Myocyte (in vitro differentiated cells): Measurements from ENCODE around the gene LARP7. TPM values are rescaled to one million over a fixed set of nuclear protein-coding genes. Genes with fewer than 3 reads are reported as not detected.
"Not testable (repeated sequence)": the region's sequence is repeated elsewhere in the genome, so short reads cannot be mapped to it uniquely, and the experiment has no call there.

Source experiments
- DNase-seq: peaks from one replicate; pipeline ENCODE4 v3.0.0-alpha.2; 2012; ENCODE audit warnings: low read depth
- total RNA-seq: library from RNA; depleted of rRNA; stranded (reverse); fragments of >200 nt; gene quantifications from 2 replicates; pipeline ENCODE4 v1.2.3, GENCODE V29; 2014

Gene LARP7
- total RNA-seq, 1 donor from 2014 or later, result 53.0 TPM

DNA sequence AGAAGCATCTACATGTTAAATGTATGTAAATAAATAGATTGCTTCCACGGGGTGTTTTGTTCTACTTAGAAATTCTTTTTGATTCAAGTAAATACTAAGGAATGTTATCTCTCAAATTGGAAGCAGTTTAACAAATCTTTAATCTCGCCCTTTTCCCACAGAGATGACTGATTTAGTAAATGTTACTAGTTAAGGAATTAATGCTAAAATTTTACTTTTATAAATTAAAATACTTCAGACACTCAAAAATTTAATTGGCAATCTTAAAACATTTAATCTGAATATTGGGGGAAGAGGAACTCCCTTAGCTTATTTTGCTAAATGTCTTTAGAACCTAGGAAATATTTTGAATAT is 12.1 kb downstream of the LARP7 start:
- DNase-seq, result no peak

DNA sequence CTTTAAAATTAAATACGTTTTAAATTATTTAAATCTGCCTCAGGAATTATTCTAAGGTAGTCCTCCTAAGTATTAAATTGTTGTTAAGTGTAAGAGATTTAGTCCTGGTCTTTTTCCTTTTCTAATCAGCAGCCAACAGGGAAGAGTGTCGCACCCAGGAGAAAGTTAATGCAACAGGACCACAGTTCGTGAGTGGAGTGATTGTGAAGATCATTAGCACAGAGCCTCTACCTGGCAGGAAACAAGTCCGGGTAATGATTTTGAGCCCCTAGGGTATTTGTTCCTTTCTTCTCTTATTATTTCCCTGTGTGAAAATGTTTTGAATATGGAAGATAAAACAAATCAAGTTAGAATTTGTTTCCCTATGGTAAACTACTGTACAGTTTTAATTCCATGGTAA is 13.4 kb downstream of the LARP7 start:
- no peak for DNase-seq

DNA sequence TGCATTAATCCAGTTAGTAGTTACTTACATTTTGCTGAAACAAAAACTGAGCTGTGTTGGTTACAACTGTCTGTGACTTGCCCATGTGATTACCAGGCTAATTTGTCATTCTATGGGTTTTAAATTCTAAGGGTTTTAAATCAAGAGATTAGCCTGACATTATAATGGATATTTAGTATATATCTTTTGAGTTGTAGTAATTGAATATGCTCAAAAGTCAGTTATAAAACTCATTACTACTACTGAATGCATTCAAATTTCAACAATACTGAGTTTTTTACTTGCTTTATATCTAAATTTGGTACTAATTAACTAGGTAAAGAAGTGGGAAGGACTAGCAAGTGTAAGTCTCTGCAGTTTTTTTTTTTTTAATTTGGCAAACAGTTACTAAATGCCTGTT is 14.7 kb downstream of the LARP7 start:
- no peak for DNase-seq

DNA sequence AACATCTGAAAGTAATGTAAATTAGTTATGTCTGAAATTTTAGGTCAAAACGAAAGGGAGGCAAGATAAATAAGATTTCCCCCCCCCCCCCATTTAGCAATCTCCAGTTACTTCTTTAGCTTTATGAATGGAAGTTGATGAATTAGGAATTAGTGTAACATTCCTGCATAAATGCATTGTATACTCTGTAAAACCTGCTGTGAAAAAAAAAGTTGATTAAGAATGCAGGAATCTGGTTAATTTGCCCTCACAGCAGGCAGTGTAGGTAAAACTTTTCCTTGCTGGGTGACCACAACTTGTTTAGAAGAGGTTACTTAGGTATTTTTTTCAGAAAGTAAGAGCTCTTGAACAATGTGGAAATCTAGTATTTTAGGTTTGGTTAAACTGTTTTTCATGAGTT is 15.3 kb downstream of the LARP7 start:
- DNase-seq, result no peak

DNA sequence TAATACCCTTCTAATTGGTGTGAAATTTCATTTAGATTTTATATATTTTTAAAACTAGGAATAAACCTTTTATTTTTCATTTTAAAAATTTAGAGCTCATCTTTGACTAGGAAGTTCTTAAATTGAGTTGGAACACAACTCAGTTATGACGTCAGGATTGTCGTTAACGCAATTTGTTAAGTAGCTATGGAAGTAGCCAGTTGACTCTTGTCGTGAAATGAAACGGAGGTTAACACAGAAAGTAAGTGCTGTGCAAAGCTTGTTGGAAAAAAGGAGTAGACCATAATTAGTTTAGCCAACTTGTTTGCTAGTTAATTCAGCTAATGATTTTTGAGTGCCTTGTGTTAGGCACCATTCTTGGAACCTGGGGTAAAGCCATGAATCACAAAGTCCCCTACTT is 18.3 kb downstream of the LARP7 start:
- DNase-seq, result no peak

DNA sequence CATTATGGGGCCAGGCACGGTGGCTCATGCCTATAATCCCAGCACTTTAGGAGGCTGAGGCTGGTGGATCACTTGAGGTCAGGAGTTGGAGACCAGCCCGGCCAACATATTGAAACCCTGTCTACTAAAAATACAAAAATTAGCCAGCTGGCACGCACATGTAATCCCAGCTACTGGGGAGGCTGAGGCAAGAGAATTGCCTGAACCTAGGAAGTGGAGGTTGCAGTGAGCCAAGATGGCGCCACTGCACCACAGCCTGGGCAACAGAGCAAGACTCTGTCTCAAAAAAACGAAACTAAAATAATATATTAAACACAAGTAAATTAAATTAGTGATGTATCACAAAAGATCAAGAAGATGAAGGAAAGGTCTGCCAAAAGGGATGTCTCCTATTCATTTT is 19.2 kb downstream of the LARP7 start:
- DNase-seq, result not testable (repeated sequence)

DNA sequence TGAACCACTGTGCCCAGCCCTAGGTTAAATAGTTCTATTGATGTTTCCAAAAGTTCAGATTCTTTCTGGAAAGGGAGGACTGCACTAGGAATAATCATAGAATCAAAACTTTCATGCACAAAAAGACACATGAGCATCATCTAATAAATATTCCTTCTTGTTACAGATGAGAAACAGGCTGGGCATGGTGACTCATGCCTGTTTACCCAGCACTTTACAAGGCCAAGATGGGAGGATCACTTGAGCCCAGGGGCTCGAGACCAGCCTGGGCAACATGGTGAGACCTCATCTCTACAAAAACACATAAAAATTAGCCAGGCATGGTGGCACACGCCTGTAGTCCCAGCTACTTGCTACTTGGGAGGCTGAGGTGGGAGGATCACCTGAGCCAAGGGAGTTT is 27.7 kb downstream of the LARP7 start:
- no peak for DNase-seq

DNA sequence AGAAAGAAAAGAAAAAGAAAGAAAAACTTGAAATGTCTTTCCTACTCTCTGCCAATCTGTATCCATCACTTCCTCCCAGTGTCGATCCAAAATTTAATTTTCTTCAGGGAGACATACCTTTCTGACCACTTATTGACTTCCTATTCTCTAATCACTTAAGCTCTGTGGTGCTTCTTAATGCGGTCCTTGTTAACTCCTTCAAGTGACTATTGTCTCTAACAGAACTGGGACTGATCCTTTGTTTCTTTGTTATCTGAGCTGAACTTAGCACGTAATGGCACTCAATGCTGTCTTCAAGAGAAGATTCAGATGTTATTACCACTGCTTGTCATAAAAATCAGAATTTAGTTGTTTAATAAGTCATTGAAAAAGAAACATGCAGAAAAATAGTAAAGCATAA is 31.2 kb downstream of the LARP7 start:
- no peak for DNase-seq

DNA sequence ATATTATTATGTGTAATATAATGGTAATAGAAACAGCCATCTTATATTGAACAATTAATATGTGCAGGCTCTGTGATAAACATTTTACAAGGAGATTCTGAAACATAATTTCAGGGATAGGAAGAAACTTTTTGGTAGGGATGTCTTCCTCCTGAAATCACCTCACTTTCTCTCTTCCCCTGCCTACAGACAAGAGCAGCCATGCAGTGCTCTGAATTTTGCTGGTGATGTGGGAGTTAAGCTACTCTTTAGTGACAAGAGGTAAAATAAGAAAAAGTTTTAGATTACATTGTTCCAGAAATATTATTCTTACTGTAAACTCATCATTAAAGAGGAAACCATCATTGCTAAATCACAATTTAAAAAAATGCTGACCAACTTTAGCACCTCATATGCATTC is 36.1 kb downstream of the LARP7 start:
- DNase-seq, result no peak

DNA sequence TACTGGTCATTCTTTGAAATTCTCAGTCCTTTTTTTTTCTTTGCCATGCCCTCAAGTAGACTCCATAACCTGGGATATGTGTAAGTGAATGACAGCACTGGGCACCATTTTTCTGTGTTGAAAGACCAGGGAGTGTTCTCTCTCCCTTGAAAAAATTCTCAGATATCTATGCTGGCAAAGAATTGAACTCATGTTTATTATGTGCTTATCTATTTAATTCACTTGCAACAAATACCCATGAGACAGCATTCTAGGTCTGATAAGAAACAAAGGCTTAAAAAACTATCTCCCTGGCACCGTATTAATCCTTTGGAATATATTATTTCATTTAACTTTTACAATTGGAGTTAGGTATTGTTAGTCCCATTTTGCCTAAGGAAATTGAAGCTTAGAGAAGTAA is 36.7 kb downstream of the LARP7 start:
- no peak for DNase-seq

DNA sequence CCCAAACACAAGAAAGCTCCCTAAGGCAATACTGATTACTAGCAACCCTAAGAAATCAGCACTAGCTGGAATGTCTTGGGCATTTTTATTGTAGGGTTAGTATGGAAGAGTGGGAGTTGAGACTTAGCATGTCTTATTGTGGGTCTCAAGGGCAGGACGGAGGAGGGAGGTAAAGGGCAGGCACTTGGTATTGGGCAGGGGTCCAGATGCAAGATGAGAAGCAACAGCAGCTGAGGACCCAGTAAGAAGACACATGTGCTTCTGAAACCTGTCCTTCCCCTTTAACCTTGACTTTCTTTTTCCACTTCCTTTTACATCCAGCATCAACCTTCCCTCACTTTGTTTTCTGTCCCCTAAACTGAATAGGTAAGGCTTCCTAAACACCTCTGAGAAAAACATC is 37.4 kb downstream of the LARP7 start:
- DNase-seq, result peak; percentile 65

DNA sequence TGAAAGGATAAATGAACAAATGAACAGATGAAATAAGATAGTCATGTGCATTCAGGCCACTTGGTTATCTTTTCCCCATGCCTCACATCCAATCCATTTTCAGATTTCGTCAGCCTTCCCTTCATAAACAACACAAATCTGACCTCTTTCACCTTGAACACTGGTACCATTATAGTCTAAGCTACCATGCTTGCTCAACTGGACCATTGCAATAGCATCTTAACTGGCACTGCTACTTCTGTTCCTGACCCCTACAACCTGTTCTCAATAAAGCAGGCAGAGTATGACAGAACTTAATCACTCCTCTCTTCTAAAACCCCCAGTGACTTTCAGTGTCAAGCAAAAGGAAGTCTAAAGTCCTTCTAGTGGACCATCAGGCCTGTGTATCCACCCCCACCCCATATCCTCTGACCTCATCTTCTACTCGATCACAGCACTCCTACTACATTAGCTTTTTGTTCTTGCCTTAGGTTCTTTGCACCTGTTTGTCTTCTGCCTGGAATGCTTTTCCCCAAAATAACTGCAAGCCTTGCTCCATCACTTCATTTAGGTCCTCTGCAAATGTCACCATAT is 40.7 kb downstream of the LARP7 start:
- DNase-seq, result no peak

DNA sequence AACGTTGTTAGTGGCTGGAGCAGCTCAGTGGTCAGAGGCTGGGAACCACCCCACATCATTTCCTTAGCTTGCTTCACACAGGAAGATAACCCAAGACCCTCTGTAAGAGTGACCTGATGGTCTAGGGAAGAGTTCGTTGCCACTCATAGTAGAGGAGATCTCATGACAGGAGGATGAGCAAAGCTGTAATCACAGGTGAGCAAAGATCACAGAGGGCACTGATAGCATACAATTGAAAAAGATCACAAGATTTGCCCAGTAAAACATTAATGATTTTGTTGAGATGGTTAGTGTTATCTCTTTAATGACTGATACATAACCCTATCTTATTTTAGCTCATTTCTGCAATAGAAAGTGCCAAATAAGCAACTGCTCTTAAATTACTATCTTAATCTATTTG is 44.1 kb downstream of the LARP7 start:
- no peak for DNase-seq

DNA sequence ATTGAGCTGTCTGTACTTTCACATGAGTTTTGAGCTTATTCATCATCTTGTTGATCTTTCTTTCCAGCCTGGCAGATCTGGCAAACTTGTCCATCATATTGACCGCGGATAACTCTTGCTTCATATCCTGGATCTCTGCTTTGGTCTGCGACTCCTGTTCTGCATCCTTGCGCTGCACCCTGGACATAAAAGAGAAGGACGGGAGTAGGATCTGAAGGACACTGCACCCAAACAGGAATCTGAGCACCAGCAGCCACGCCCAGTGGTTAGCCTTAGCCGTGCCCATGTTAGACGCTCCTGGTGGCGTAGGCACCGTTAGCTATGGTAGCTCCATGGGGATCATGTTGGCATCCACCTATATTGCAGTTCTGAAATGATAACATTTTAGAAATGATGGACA is 56.6 kb downstream of the LARP7 start:
- DNase-seq, result no peak

DNA sequence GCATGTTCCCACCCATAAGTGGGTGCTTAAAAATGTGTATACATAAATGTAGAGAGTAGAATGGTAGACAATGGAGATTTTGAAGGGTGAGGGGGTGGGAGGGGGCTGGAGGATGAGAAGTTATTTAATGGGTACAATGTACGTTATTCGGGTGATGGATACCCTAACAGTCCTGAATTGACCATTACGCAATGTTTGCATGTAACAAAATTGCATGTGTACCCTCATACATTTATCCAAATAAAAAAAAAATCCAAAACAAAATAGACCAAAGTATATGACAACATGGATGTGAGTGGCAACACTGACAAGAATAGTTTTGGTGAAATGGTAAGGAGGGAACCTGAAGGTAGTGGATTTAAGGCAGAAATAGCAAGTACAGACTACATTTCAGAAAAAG is 63.7 kb downstream of the LARP7 start:
- no peak for DNase-seq

DNA sequence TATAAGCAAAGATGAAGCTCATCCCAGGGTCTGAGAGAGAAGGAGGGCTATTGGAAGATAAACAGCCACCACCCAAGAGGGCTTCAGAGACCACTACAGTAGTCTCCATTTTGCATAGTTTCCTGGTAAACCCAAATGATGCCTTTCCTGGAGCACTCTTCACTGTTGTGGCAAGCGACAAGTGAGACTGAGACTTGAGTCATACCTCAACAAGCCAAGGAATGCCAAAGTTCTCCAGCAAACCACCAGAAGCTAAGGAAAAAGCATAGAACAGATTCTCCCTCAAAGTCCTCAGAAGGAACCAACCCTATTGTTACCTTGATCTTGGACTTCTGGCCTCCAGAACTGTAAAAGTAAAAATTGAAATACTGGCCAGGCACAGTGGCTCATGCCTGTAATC is 65.9 kb downstream of the LARP7 start:
- no peak for DNase-seq

DNA sequence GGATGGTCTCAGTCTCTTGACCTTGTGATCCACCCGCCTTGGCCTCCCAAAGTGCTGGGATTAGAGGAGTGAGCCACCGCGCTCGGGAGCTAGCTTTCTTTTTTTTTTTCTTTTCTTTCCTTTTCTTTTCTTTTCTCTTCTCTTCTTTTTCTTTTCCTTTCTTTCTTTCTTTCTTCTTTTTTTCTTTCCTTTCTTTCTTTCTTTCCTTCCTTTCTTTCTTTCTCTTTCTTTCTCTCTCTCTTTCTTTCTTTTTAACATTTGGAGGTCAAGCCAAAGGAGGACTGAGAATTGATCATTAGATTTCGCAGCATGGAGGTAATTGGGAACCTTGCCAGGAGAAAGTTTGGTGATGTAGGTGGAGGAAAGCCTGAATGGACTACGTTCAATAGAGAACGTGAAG is 67.4 kb downstream of the LARP7 start:
- no peak for DNase-seq

DNA sequence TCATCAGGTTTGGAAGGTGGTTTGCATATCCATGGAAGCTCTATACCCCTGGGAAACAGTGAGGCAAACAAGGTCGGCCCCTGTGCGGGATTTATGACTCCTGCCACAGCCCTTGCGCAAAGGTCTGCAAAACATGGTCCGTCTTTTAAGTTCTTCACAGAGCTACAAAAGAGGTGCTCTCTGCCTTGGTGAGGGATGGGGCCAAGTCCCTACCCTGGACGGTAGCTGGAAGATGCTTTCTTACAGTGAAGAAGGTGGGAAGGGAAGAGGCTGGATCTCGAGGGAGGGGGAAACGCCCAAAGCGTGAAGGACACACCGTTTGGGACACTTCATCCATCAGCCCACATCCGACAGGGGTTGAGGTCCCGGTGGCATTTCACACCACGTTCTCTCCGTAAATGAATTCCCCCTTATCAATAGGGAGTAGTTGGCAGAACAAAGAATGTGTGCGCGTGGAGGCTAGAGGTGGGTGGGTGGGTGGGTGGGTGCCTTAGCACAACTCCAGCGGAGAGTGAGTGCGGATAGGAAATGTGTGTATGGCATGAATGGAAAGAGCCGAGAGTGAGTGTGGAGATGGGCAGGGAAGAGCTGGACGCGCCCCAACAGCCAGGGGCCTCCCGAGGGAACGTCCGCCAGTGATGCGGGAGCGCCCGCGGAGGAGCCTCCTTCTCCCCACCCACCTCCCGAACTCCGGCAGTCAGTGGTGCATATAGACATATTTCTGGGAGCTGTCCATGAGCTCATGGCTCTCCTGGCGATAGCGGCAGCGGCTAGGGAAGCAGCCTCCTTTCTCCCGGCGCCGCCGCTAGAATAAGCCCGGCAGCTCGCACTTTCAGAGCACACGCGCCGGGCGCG is 68.3 kb downstream of the LARP7 start:
- DNase-seq, result peak; percentile 71

DNA sequence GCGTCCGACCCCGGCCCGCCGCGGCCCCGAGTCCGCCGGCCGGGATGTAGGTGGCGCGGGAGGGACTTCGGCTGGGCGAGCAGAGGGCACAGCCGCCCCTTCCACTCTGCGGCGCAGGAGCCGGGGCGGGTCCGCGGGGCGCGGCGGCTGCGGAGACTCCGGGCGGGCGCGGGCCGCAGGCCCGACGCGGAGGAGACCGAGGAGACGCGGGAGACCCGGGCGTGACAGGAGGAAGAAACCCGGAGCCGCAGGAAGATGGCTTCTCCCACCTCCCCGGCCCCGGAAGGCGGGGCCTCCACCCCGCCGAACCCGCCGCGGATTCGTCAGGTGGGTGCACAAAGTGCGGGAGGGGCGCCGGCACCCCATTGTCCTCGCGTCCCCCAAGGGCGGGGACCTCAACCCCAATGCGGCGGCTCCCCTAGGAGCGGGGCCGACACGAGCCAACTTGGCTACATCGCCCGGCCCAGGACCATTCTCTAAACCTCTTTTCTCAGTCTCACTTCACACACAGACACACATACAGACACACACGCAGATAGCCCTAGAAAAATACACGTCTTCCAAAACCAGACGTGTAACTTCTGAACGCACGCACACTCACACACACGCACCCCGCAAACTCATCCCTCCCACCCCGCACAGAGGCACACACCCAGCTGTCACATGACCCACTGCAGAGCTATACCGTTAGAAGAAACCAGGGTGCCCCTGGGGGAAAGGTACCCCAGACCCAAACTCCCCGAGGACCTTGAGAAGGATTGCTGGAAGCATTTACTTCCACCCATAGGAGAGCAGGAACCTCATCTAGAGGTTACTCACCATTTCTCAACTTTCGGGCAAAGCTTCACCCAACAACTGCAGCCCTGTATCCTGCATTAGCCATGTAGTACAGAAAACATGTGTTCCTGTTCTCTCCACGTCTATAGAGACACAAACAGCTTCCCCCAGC is 69.2 kb downstream of the LARP7 start:
- DNase-seq, result peak; percentile 5

DNA sequence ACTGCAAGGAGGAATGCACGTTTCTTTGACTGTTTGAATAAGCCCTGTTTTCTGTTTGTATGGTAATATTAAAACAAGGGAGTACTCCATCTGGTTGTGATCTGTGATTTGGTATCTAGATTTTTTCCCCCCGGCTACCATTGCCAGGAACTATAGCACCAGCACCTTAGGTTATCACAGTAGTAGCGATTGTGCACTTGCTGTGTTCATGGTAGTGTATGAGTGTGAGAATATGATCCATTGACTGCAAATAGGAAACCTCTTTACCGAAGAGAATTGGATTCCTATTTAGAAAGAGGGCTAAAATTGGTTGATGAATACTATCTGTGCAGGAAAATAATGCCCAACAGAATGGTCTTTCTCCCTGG is 69.9 kb downstream of the LARP7 start:
- no peak for DNase-seq
